Measurements from ENCODE around the gene RHOT2. TPM values are rescaled to one million over a fixed set of nuclear protein-coding genes. Genes with fewer than 3 reads are reported as not detected.

Gene RHOT2
- total RNA-seq, 1 donor from 2014 or later = 68.0 TPM

DNA sequence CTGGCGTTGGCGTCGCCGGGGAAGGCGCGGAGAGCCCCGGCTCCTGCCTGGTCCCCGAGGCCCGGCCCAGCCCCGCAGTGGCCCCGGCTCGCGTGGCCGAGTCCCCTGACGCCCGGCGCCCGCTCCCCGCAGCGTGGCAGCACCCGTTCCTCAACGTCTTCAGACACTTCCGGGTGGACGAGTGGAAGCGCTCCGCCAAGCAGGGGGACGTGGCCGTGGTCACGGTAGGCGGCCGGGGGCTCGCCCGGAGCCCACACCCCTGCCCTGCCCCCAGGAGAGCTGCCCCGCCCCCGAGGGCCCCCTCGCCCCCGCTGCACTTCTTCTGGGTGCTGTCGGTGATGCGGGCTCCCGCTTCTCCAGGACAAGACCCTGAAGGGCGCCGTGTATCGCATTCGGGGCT is 18.3 kb upstream of the RHOT2 start:
- TF ChIP-seq, protein P1, sequence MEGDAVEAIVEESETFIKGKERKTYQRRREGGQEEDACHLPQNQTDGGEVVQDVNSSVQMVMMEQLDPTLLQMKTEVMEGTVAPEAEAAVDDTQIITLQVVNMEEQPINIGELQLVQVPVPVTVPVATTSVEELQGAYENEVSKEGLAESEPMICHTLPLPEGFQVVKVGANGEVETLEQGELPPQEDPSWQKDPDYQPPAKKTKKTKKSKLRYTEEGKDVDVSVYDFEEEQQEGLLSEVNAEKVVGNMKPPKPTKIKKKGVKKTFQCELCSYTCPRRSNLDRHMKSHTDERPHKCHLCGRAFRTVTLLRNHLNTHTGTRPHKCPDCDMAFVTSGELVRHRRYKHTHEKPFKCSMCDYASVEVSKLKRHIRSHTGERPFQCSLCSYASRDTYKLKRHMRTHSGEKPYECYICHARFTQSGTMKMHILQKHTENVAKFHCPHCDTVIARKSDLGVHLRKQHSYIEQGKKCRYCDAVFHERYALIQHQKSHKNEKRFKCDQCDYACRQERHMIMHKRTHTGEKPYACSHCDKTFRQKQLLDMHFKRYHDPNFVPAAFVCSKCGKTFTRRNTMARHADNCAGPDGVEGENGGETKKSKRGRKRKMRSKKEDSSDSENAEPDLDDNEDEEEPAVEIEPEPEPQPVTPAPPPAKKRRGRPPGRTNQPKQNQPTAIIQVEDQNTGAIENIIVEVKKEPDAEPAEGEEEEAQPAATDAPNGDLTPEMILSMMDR (IDR thresholded peaks at IDR 0.05; ENCODE audit: insufficient read depth, low read length, poor library complexity, severe bottlenecking) = no peak
- Histone ChIP-seq H3K36me3 (ENCODE audit: control insufficient read depth, insufficient read depth, low read length) (no peaks in the 10 kb centered on the region), H3K4me3 (ENCODE audit: low read depth, low read length) (peak overlapping the region; percentile 53), H3K27me3 (ENCODE audit: control insufficient read depth, insufficient read depth, low read length) (no peaks in the 10 kb centered on the region)
- no peak for DNase-seq (ENCODE audit: low read depth)

DNA sequence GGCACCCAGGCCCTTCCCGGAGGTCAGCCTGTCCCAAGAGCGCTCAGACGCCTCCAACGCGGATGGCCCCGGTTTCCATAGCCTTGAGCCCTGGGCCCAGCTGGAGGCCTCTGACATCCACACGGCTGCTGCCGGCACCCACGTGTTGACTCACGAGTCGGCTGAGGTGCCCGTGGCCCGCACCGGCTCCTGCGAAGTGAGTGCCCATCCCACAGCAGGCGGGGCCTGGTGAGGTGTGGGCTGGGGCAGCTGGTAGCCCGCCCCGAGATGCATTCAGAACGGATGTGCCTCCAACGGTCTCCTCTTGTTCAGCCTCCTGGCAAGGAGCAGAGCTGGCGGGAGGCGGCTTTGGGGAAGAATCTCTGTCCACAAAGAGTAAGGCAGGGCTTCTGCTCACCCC is 16.1 kb upstream of the RHOT2 start:
- H3K27me3 ChIP-seq (ENCODE audit: control insufficient read depth, insufficient read depth, low read length) = no peaks in the 10 kb centered on the region
- H3K36me3 ChIP-seq (ENCODE audit: control insufficient read depth, insufficient read depth, low read length) = no peaks in the 10 kb centered on the region
- no peak overlapping the region for H3K4me3 ChIP-seq (ENCODE audit: low read depth, low read length)
- DNase-seq (ENCODE audit: low read depth) = no peak
- TF ChIP-seq, protein P1 (IDR thresholded peaks at IDR 0.05; ENCODE audit: insufficient read depth, low read length, poor library complexity, severe bottlenecking) = no peak

DNA sequence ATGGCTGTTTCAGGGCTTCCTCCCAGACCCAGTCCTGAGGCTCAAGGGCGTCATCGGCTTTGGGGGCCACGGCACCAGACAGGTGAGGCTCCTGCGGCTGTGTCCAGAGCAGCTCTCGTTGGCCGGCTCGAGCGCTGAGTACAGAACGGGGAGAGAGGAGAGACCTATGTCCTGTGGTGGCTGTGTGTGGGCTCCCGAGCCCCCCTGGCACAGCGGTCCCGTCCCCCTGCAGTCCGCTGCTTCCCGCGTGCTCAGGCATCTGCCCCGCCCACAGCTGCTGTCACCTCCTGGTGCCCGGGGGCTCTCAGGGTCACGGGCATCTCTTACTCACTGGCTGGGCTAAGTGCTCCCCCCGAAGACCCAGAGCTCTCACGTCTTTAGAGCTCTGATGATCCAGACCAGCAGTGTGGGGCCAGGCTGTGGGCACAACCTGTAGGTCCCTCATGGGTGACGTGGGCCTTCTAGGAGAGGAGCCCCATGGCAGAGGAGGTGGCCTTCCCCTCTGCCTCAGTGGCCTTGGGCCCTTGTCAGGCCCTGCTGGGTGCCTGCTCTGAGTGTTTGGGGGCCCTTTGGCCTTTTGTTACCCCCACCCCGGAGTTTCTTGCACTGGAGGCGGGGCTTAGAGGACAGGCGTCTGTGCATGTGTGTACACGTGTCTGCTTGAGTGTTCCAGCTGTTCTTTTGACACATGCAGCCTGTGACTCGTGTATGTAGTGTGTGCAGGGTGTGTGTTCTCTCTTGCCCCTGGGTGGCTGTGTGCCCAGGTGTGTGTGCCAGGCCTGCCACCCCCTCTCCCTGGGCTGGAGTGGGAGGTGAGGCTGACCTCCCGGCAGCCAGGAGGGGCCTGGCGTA is 15.3 kb upstream of the RHOT2 start:
- DNase-seq (ENCODE audit: low read depth) = no peak
- Histone ChIP-seq H3K4me3 (ENCODE audit: low read depth, low read length) (no peak overlapping the region), H3K36me3 (ENCODE audit: control insufficient read depth, insufficient read depth, low read length) (no peaks in the 10 kb centered on the region), H3K27me3 (ENCODE audit: control insufficient read depth, insufficient read depth, low read length) (no peaks in the 10 kb centered on the region)
- TF ChIP-seq, protein P1 (IDR thresholded peaks at IDR 0.05; ENCODE audit: insufficient read depth, low read length, poor library complexity, severe bottlenecking) = no peak

DNA sequence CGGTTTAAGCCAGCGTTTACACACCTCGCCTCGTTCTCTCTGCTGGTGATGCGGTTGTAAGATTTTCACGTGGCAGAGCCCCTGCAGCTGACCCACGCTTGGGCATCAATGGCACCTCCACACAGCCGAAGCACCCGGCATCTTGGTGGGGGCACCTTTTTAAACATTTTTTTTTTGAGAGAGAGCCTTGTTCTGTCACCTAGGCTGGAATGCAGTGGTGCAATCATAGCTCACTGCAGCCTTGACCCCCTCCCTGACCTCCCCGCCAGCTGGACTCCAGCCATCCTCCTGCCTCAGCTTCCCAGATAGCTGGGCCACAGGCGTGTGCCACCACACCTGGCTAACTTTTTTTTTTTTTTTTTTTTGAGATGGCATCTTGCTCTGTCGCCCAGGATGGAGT is 13.9 kb upstream of the RHOT2 start:
- Histone ChIP-seq H3K36me3 (ENCODE audit: control insufficient read depth, insufficient read depth, low read length) (no peaks in the 10 kb centered on the region), H3K27me3 (ENCODE audit: control insufficient read depth, insufficient read depth, low read length) (no peaks in the 10 kb centered on the region), H3K4me3 (ENCODE audit: low read depth, low read length) (no peak overlapping the region)
- TF ChIP-seq, protein P1 (IDR thresholded peaks at IDR 0.05; ENCODE audit: insufficient read depth, low read length, poor library complexity, severe bottlenecking) = no peak
- DNase-seq (ENCODE audit: low read depth) = no peak

DNA sequence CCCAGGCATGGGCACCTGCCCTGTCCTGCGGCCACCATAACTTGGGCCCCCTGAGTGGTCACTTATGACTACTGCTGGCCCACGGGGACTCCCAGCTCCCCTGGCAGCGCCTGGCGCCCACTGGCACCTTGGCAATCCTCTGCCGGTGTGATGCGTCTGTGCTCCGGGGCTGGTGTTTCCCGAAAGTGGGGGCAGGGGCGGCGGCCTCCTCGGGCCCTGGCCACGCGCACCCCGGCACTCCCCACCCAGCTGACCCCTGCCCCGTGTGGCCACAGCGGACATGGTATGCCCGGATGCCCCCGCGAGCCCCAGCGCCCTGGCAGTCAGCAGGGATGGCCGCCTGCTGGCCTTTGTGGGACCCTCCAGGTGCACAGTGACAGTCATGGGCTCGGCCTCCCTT is 10.4 kb upstream of the RHOT2 start:
- no peaks in the 10 kb centered on the region for H3K27me3 ChIP-seq (ENCODE audit: control insufficient read depth, insufficient read depth, low read length)
- H3K36me3 ChIP-seq (ENCODE audit: control insufficient read depth, insufficient read depth, low read length) = no peaks in the 10 kb centered on the region

More for the DNA sequence above, 10.4 kb upstream of the RHOT2 start:
- TF ChIP-seq, protein P1 (IDR thresholded peaks at IDR 0.05; ENCODE audit: insufficient read depth, low read length, poor library complexity, severe bottlenecking) = no peak
- no peak for DNase-seq (ENCODE audit: low read depth)
- no peak overlapping the region for H3K4me3 ChIP-seq (ENCODE audit: low read depth, low read length)

Measured in kidney epithelial cell (primary cell).